Measurements from ENCODE around the gene KREMEN1.

GRCh38 chr22:29122041-29122440 is 49.2 kb downstream of the KREMEN1 start:
- TF ChIP-seq EP300 (IDR thresholded peaks at IDR 0.05): no peak
- TF ChIP-seq CTCF (IDR thresholded peaks at IDR 0.05): no peak
- TF ChIP-seq POLR2AphosphoS5 (IDR thresholded peaks at IDR 0.05): no peak
- TF ChIP-seq POLR2A (IDR thresholded peaks at IDR 0.05): no peak

Measured in upper lobe of left lung (tissue), 4 donors.